ENCODE data around the gene HNRNPLL. TPM values are rescaled to one million over a fixed set of nuclear protein-coding genes. Genes with fewer than 3 reads are reported as not detected.
A peak's percentile ranks its signal among the peaks of the same experiment; 100 is the strongest.

Gene HNRNPLL
- total and polyA plus RNA-seq, 2 of the 13 experiments (the other 11 are each of a cell fraction or from before 2014, with no cell fraction given): 49.4 to 103 TPM

DNA sequence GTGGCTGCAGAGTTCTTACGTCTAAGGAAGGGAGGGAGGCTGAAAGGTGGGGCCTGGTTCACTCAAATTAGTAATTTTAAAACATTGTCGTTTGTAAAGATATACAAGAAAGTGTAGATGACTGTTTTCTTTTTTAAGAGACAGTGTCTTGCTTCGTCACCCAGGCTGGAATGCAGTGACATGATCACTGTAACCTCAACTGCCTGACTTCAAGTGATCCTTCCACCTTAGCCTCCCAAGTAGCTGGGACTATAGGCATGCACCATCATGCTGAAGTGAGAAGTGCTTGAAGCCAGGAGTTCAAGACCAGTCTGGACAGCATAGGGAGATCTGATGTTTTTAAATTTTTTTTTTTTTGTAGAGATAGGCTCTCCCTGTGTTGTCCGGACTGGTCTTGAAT is 52.9 kb downstream of the HNRNPLL start:
- ChIA-PET CTCF (ENCODE audit: low intra/inter-chr PET ratio, low total read pairs) (no interaction called here), POLR2A (no interaction called here)
- no TSS peak for BruUV-seq (replicated peaks)
- TF ChIP-seq NCOR1 (IDR thresholded peaks at IDR 0.05; ENCODE audit: borderline replicate concordance, low read length) (no peak), RBM22 (optimal IDR thresholded peaks at IDR 0.05; ENCODE audit: low read length) (peak; percentile 30), NFKBIZ (CRISPR knock-in tag; IDR thresholded peaks at IDR 0.05) (no peak), FOXJ3 (CRISPR knock-in tag; IDR thresholded peaks at IDR 0.05; ENCODE audit: borderline replicate concordance) (no peak)
- FAIRE-seq: no peak
- Histone ChIP-seq H3K79me2 (ENCODE audit: insufficient read depth, low read length) (no peaks in the 10 kb centered on the region), H4K20me1 (ENCODE audit: insufficient read depth, low read length) (no peaks in the 10 kb centered on the region), H3K4me3 (replicated peaks in 1 of 3; ENCODE audit: insufficient read depth in 1 of 3, low read depth in 2 of 3, low read length in 3 of 3) (no peak overlapping the region), H3K4me1 (ENCODE audit: insufficient read depth, low read length) (peaks cover 10% of the 10 kb centered on the region), H3K9me3 (ENCODE audit: low read length) (no peaks in the 10 kb centered on the region), H3K4me2 (ENCODE audit: low read depth, low read length) (no peak overlapping the region), H3K9ac (ENCODE audit: insufficient read depth, low read depth, low read length) (no peak overlapping the region), H3K27ac (ENCODE audit: extremely low read length, insufficient read depth, low read length) (no peak overlapping the region), H2AFZ (ENCODE audit: low read length) (no peak overlapping the region), H3K27me3 (ENCODE audit: control insufficient read depth in 1 of 2, insufficient read depth in 2 of 2, low read length in 2 of 2) (no peaks in the 10 kb centered on the region), H3K36me3 (replicated peaks in 1 of 2; ENCODE audit: control insufficient read depth in 1 of 2, insufficient read depth in 2 of 2, low read length in 2 of 2) (peaks cover 0 to 2% of the 10 kb centered on the region in 2 experiments; a peak in 1 of 5 replicates)
- no peak for ATAC-seq
- no peak for DNase-seq (ENCODE audit: low spot score)
- intact Hi-C loops (cut with micrococcal nuclease; ENCODE audit: unreplicated experiment) (no loop called here), in situ Hi-C loops (cut with HindIII; ENCODE audit: extremely low pct_ligation_motif_present, low pct_unique_long_range_greater_than_20kb) (no loop called here)
- 95% methylated on average over 4 of the region's 4 CpGs for WGBS (ENCODE audit: low lambda C conversion rate)

DNA sequence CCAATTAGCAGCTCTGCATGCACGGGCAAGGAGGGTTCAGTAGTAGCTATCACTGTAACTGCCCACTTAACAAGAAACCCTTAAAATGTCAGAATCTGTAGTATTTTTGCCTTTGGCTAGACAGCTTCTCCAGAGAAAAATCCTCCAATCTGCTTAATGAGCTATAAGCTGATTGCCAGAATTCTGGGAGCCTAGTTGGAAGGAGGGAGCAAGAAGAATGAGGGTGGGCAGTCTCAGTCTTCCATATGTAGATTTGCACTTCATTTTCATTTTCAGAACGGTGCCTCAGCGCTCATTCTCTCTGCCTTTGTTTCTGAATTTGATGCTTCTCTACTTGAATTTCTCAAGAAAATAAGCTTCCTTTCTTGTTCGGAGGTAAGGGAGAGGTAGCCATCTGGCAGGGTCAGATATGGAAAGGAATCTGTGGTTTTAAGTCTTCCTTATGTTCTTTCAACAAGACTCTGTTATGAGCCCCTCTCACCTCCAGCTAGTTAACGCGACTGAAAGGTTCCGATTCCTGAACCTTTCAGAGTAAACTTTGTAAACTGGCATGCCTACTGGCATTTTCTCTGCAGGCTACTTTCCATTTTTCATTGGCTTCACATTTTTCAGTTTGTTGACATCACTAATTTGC is 53.5 kb downstream of the HNRNPLL start:
- ChIA-PET POLR2A (no interaction called here), CTCF (ENCODE audit: low intra/inter-chr PET ratio, low total read pairs) (no interaction called here)
- Histone ChIP-seq H3K9me3 (ENCODE audit: low read length) (no peaks in the 10 kb centered on the region), H3K27ac (ENCODE audit: extremely low read length, insufficient read depth, low read length) (no peak overlapping the region), H2AFZ (ENCODE audit: low read length) (no peak overlapping the region), H3K4me2 (ENCODE audit: low read depth, low read length) (no peak overlapping the region), H3K79me2 (ENCODE audit: insufficient read depth, low read length) (no peaks in the 10 kb centered on the region), H4K20me1 (ENCODE audit: insufficient read depth, low read length) (no peaks in the 10 kb centered on the region), H3K36me3 (replicated peaks in 1 of 2; ENCODE audit: control insufficient read depth in 1 of 2, insufficient read depth in 2 of 2, low read length in 2 of 2) (peaks cover 0 to 2% of the 10 kb centered on the region in 2 experiments; a peak in 1 of 5 replicates), H3K4me3 (replicated peaks in 1 of 3; ENCODE audit: insufficient read depth in 1 of 3, low read depth in 2 of 3, low read length in 3 of 3) (no peak overlapping the region), H3K27me3 (ENCODE audit: control insufficient read depth in 1 of 2, insufficient read depth in 2 of 2, low read length in 2 of 2) (no peaks in the 10 kb centered on the region), H3K9ac (ENCODE audit: insufficient read depth, low read depth, low read length) (no peak overlapping the region), H3K4me1 (ENCODE audit: insufficient read depth, low read length) (peaks cover 14% of the 10 kb centered on the region)
- FAIRE-seq: no peak
- TSS peak; percentile 2 for BruUV-seq (replicated peaks)
- intact Hi-C loops (cut with micrococcal nuclease; ENCODE audit: unreplicated experiment): no loop called here
- 98% methylated on average over 7 of the region's 7 CpGs for WGBS (ENCODE audit: low lambda C conversion rate)
- in situ Hi-C loops (cut with HindIII; ENCODE audit: extremely low pct_ligation_motif_present, low pct_unique_long_range_greater_than_20kb): no loop called here
- ATAC-seq: no peak
- DNase-seq (ENCODE audit: low spot score): no peak
- TF ChIP-seq ZNF766 (CRISPR knock-in tag; IDR thresholded peaks at IDR 0.05; ENCODE audit: borderline replicate concordance) (no peak), ZBTB3 (CRISPR knock-in tag; IDR thresholded peaks at IDR 0.05; ENCODE audit: borderline replicate concordance, low read depth) (no peak), NCOA5 (CRISPR knock-in tag; IDR thresholded peaks at IDR 0.05) (no peak), ZNF567 (CRISPR knock-in tag; IDR thresholded peaks at IDR 0.05; ENCODE audit: borderline replicate concordance) (no peak), ZNF781 (CRISPR knock-in tag; IDR thresholded peaks at IDR 0.05; ENCODE audit: borderline replicate concordance, not compliant biosample characterization) (no peak), NFE2L2 (IDR thresholded peaks at IDR 0.05; ENCODE audit: low read length) (no peak), FOXP1 (IDR thresholded peaks at IDR 0.05) (no peak), FOXP1 (CRISPR knock-in tag; IDR thresholded peaks at IDR 0.05) (no peak), ZIK1 (CRISPR knock-in tag; IDR thresholded peaks at IDR 0.05; ENCODE audit: borderline replicate concordance, low read depth) (no peak), RBM39 (IDR thresholded peaks at IDR 0.05; ENCODE audit: low read depth, low read length, poor library complexity, severe bottlenecking) (no peak), AHR (CRISPR knock-in tag; IDR thresholded peaks at IDR 0.05) (no peak), HNRNPUL1 (IDR thresholded peaks at IDR 0.05; ENCODE audit: low read depth, low read length) (no peak), ZNF34 (CRISPR knock-in tag; IDR thresholded peaks at IDR 0.05; ENCODE audit: borderline replicate concordance) (no peak)
